RCC 7860 (cell line): Measurements from ENCODE around the gene ZFAND3.
A peak's percentile ranks its signal among the peaks of the same experiment; 100 is the strongest.
"Not testable (repeated sequence)": the region's sequence is repeated elsewhere in the genome, so short reads cannot be mapped to it uniquely, and the experiment has no call there.

Experiments
- DNase-seq: peaks from one replicate; pipeline ENCODE4 v3.0.0-alpha.2; 2015; ENCODE audit warnings: low spot score
- FAIRE-seq: peaks from 2 replicates; lab custom pipeline; 2012; peaks lifted over from hg19 to GRCh38; lab: Jason Lieb, UNC

Gene ZFAND3

GRCh38 chr6:38032797-38033196, 213.3 kb downstream of the ZFAND3 start:
- DNase-seq (no peak), FAIRE-seq (no peak)

GRCh38 chr6:38033442-38033982, 214.0 kb downstream of the ZFAND3 start:
- DNase-seq (no peak), FAIRE-seq (no peak)

- FAIRE-seq = peak; percentile 27
These were observed 214.9 kb downstream of the ZFAND3 start for GRCh38 chr6:38034274-38034914.

GRCh38 chr6:38035478-38035877, 216.0 kb downstream of the ZFAND3 start:
- FAIRE-seq = no peak
- DNase-seq = no peak

More at GRCh38 chr6:38034274-38034914, 214.9 kb downstream of the ZFAND3 start:
- DNase-seq = no peak

- FAIRE-seq (no peak), DNase-seq (no peak)
These were observed 220.0 kb downstream of the ZFAND3 start for GRCh38 chr6:38039502-38039901.

- FAIRE-seq = no peak
- no peak for DNase-seq
These were observed 220.7 kb downstream of the ZFAND3 start for GRCh38 chr6:38040254-38040653.

- FAIRE-seq (no peak), DNase-seq (no peak)
These were observed 223.8 kb downstream of the ZFAND3 start for GRCh38 chr6:38043259-38043753.

GRCh38 chr6:38045701-38046305, 226.3 kb downstream of the ZFAND3 start:
- no peak for DNase-seq
- no peak for FAIRE-seq

- FAIRE-seq = no peak
- no peak for DNase-seq
These were observed 228.0 kb downstream of the ZFAND3 start for GRCh38 chr6:38047562-38047961.

- not testable (repeated sequence) for FAIRE-seq, DNase-seq
These were observed 230.4 kb downstream of the ZFAND3 start for GRCh38 chr6:38049861-38050397.

GRCh38 chr6:38051819-38052434, 232.4 kb downstream of the ZFAND3 start:
- no peak for FAIRE-seq

GRCh38 chr6:38054527-38055202, 235.1 kb downstream of the ZFAND3 start:
- FAIRE-seq = no peak

More at GRCh38 chr6:38051819-38052434, 232.4 kb downstream of the ZFAND3 start:
- no peak for DNase-seq

GRCh38 chr6:38055203-38055589, 235.7 kb downstream of the ZFAND3 start:
- no peak for FAIRE-seq

More at GRCh38 chr6:38054527-38055202, 235.1 kb downstream of the ZFAND3 start:
- DNase-seq = no peak

GRCh38 chr6:38056361-38056760, 236.8 kb downstream of the ZFAND3 start:
- no peak for DNase-seq
- FAIRE-seq = no peak

More at GRCh38 chr6:38055203-38055589, 235.7 kb downstream of the ZFAND3 start:
- DNase-seq = no peak

- FAIRE-seq = no peak
- DNase-seq = no peak
These were observed 238.5 kb downstream of the ZFAND3 start for GRCh38 chr6:38057994-38058393.

GRCh38 chr6:38062066-38062465, 242.5 kb downstream of the ZFAND3 start:
- DNase-seq (no peak), FAIRE-seq (no peak)

- DNase-seq (no peak), FAIRE-seq (no peak)
These were observed 244.4 kb downstream of the ZFAND3 start for GRCh38 chr6:38063973-38064372.

GRCh38 chr6:38064431-38064830, 244.9 kb downstream of the ZFAND3 start:
- FAIRE-seq = no peak
- no peak for DNase-seq

- no peak for FAIRE-seq
- DNase-seq = no peak
These were observed 246.3 kb downstream of the ZFAND3 start for GRCh38 chr6:38065734-38066305.

GRCh38 chr6:38067263-38067980, 247.9 kb downstream of the ZFAND3 start:
- FAIRE-seq (no peak), DNase-seq (no peak)
